ENCODE data around the gene LHFPL3. TPM values are rescaled to one million over a fixed set of nuclear protein-coding genes. Genes with fewer than 3 reads are reported as not detected.

Gene LHFPL3
- total and polyA plus RNA-seq, 7 donors = 0.17 to 0.55 (median 0.36) TPM; not detected in 4

- Histone ChIP-seq H3K36me3 (no peaks in the 10 kb centered on the region), H3K4me1 (peaks cover 0 to 7% (median 0%) of the 10 kb centered on the region in 4 donors), H3K4me3 (no peak overlapping the region), H3K27me3 (peaks cover 0 to 7% (median 0%) of the 10 kb centered on the region in 3 donors), H3K27ac (no peak overlapping the region), H3K9me3 (peaks cover 0 to 6% (median 0%) of the 10 kb centered on the region in 4 donors)
- intact Hi-C loops (cut with DNase I) = no loop called here
- DNase-seq = no peak
- TF ChIP-seq POLR2AphosphoS5 (IDR thresholded peaks at IDR 0.05) = no peak
- TF ChIP-seq POLR2A (IDR thresholded peaks at IDR 0.05) = no peak
- no peak for TF ChIP-seq CTCF (IDR thresholded peaks at IDR 0.05)
- no peak for TF ChIP-seq EP300 (IDR thresholded peaks at IDR 0.05)
- 84 to 89% methylated on average over 7 of the region's 7 CpGs for WGBS, 2 donors
These were observed 534.3 kb downstream of the LHFPL3 start for GRCh38 chr7:104862719-104863118.

- intact Hi-C loops (cut with DNase I) = no loop called here
- Histone ChIP-seq H3K27me3 (no peaks in the 10 kb centered on the region), H3K27ac (no peak overlapping the region), H3K36me3 (no peaks in the 10 kb centered on the region), H3K4me1 (no peaks in the 10 kb centered on the region), H3K4me3 (no peak overlapping the region), H3K9me3 (no peaks in the 10 kb centered on the region)
- no peak for TF ChIP-seq POLR2AphosphoS5 (IDR thresholded peaks at IDR 0.05)
- no peak for TF ChIP-seq EP300 (IDR thresholded peaks at IDR 0.05)
- TF ChIP-seq CTCF (IDR thresholded peaks at IDR 0.05) = no peak
- no peak for TF ChIP-seq POLR2A (IDR thresholded peaks at IDR 0.05)
- 80 to 86% methylated on average over 10 of the region's 10 CpGs for WGBS, 2 donors
- no peak for DNase-seq
These were observed 545.0 kb downstream of the LHFPL3 start for GRCh38 chr7:104873401-104873800.

- no peaks in the 10 kb centered on the region for H3K36me3 ChIP-seq
- TF ChIP-seq POLR2A (IDR thresholded peaks at IDR 0.05) (no peak), POLR2AphosphoS5 (IDR thresholded peaks at IDR 0.05) (no peak), CTCF (IDR thresholded peaks at IDR 0.05) (no peak), EP300 (IDR thresholded peaks at IDR 0.05) (no peak)
- no peak overlapping the region for H3K4me3 ChIP-seq
- DNase-seq = no peak
- intact Hi-C loops (cut with DNase I) = no loop called here
- no peaks in the 10 kb centered on the region for H3K9me3 ChIP-seq
- H3K4me1 ChIP-seq = peaks cover 0 to 10% (median 8%) of the 10 kb centered on the region in 4 donors
- no peak overlapping the region for H3K27ac ChIP-seq
- H3K27me3 ChIP-seq = no peaks in the 10 kb centered on the region
- 79 to 84% methylated on average over 3 of the region's 3 CpGs for WGBS, 2 donors
These were observed 550.2 kb downstream of the LHFPL3 start for GRCh38 chr7:104878577-104878976.

GRCh38 chr7:104883248-104883717 is 554.9 kb downstream of the LHFPL3 start:
- H3K4me1 ChIP-seq = peaks cover 0 to 20% (median 14%) of the 10 kb centered on the region in 4 donors
- no peaks in the 10 kb centered on the region for H3K36me3 ChIP-seq
- no peaks in the 10 kb centered on the region for H3K27me3 ChIP-seq
- no peak for DNase-seq
- 23 to 40% methylated on average over 6 of the region's 6 CpGs for WGBS, 2 donors
- H3K9me3 ChIP-seq = no peaks in the 10 kb centered on the region
- H3K27ac ChIP-seq = peak overlapping the region; percentile 26 to 55 (median 32)
- no peak for TF ChIP-seq POLR2AphosphoS5 (IDR thresholded peaks at IDR 0.05)
- TF ChIP-seq CTCF (IDR thresholded peaks at IDR 0.05) = no peak
- intact Hi-C loops (cut with DNase I) = loop anchor here (1.0 kb wide), 1 partner anchor 35 kb away; no protein-coding TSS in a partner anchor
- no peak overlapping the region for H3K4me3 ChIP-seq
